Osteoblast (primary cell): ENCODE results near the gene KLHL29. TPM values are rescaled to one million over a fixed set of nuclear protein-coding genes. Genes with fewer than 3 reads are reported as not detected.

Experiments used
- DNase-seq: peaks from one replicate; pipeline ENCODE4 v3.0.0; 2011; ENCODE audit warnings: low spot score, mixed read lengths; ENCODE audit not compliant: insufficient read length; ENCODE audit errors: missing footprints
- H2AFZ ChIP-seq: 2 replicates; pipeline ENCODE4 v1.6.0; 2011; ENCODE audit warnings: mild to moderate bottlenecking, low read length
- H3K27ac ChIP-seq: 2 replicates; pipeline ENCODE4 v1.5.1; 2011; ENCODE audit warnings: mild to moderate bottlenecking, low read depth, low read length, moderate library complexity
- H3K27me3 ChIP-seq: 2 replicates; pipeline ENCODE4 v1.6.0; 2012; ENCODE audit warnings: mild to moderate bottlenecking, control low read depth, inconsistent platforms, low read length, moderate library complexity; ENCODE audit not compliant: insufficient read depth
- H3K36me3 ChIP-seq: 2 replicates; pipeline ENCODE4 v1.5.1; 2011; ENCODE audit warnings: mild to moderate bottlenecking, low read length, control low read depth, moderate library complexity; ENCODE audit not compliant: insufficient read depth
- H3K4me1 ChIP-seq: 2 replicates; pipeline ENCODE4 v1.5.1; 2011; ENCODE audit warnings: mild to moderate bottlenecking, low read length, control low read depth, moderate library complexity; ENCODE audit not compliant: insufficient read depth
- H3K4me2 ChIP-seq: 2 replicates; pipeline ENCODE4 v1.6.0; 2011; ENCODE audit warnings: mild to moderate bottlenecking, low read length; ENCODE audit not compliant: insufficient read depth
- H3K4me3 ChIP-seq: fragments of 200-600 bp; sonication (generic); 3 replicates; pipeline ENCODE4 v1.5.1; 2012; ENCODE audit warnings: mild to moderate bottlenecking, low read length, inconsistent platforms; ENCODE audit not compliant: insufficient read depth
- H3K79me2 ChIP-seq: 2 replicates; pipeline ENCODE4 v1.6.0; 2012; ENCODE audit warnings: mild to moderate bottlenecking, low read length, control low read depth, inconsistent platforms; ENCODE audit not compliant: insufficient read depth
- H3K9me3 ChIP-seq: 2 replicates; pipeline ENCODE4 v1.5.1; 2011; ENCODE audit warnings: low read depth, low read length, control low read depth
- H4K20me1 ChIP-seq: 2 replicates; pipeline ENCODE4 v1.6.0; 2012; ENCODE audit warnings: mild to moderate bottlenecking, low read length, control low read depth; ENCODE audit not compliant: insufficient read depth
- total RNA-seq: library from RNA; depleted of rRNA; stranded (reverse); fragments of >200 nt; gene quantifications from 2 replicates; pipeline ENCODE4 v1.2.3, GENCODE V29; 2012
- TF ChIP-seq, protein P1 (sequence below): IDR thresholded peaks from 2 replicates; pipeline ENCODE4 v1.5.1; 2011; ENCODE audit warnings: mild to moderate bottlenecking, low read depth, low read length, moderate library complexity; ENCODE audit errors: extremely low read depth

KLHL29 gene
- total RNA-seq, 1 donor: 3.3 TPM

DNA sequence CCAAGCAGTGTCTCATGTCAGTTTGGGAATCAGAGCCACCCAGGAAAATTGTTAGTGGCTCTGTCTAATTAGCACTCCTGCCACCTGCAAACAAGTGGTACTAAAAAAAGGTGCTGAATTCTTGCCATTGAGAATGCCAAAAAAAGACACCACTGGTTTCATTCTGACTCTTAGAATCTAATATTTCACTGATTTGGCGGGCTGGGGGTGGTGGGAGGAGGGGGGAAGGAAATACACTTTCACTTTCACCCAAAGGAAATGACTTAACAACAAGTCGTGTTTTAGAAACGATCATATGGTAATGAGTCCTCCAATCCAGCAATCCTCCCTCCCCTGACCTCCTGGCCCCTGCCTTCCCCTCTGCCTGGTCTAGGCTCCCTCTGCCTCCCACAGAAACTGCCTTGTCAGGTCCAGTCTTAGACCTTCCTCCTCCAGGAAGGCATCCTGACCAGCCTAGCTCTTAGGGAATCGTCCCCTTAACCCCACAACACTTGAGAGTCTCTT, 4.4 kb upstream of the KLHL29 start:
- Histone ChIP-seq H3K9me3 (no peaks in the 10 kb centered on the region), H3K36me3 (no peaks in the 10 kb centered on the region), H3K27me3 (peaks cover 2% of the 10 kb centered on the region), H2AFZ (no peak overlapping the region), H3K79me2 (no peaks in the 10 kb centered on the region), H3K4me3 (no peak overlapping the region), H3K4me1 (peaks cover 12% of the 10 kb centered on the region), H4K20me1 (no peaks in the 10 kb centered on the region), H3K27ac (no peak overlapping the region), H3K4me2 (peak overlapping the region; percentile 37)
- DNase-seq: no peak
- TF ChIP-seq, protein P1, sequence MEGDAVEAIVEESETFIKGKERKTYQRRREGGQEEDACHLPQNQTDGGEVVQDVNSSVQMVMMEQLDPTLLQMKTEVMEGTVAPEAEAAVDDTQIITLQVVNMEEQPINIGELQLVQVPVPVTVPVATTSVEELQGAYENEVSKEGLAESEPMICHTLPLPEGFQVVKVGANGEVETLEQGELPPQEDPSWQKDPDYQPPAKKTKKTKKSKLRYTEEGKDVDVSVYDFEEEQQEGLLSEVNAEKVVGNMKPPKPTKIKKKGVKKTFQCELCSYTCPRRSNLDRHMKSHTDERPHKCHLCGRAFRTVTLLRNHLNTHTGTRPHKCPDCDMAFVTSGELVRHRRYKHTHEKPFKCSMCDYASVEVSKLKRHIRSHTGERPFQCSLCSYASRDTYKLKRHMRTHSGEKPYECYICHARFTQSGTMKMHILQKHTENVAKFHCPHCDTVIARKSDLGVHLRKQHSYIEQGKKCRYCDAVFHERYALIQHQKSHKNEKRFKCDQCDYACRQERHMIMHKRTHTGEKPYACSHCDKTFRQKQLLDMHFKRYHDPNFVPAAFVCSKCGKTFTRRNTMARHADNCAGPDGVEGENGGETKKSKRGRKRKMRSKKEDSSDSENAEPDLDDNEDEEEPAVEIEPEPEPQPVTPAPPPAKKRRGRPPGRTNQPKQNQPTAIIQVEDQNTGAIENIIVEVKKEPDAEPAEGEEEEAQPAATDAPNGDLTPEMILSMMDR: no peak

DNA sequence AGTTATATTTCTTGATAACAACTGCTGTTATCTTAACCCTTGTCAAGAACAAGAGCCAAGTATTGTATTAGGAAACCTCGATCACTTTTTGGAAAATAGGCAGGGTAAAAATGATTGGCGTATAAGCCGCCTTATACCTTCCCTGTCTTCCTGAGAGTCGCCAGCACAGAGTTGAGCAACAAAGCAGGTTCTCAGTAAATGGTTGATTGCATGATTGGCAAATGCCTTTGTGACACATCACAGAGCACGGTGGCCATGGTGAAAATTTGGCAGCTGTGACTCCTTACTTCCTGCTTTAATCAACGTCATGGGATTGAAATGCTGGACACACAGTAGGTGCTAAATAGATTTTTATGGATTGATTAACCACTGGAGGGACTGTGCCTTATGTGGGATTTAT, 3.9 kb upstream of the KLHL29 start:
- no peak for DNase-seq
- no peaks in the 10 kb centered on the region for H3K9me3 ChIP-seq
- no peaks in the 10 kb centered on the region for H3K79me2 ChIP-seq
- no peak overlapping the region for H2AFZ ChIP-seq
- no peaks in the 10 kb centered on the region for H4K20me1 ChIP-seq
- peak overlapping the region; percentile 37 for H3K4me2 ChIP-seq
- H3K27ac ChIP-seq: no peak overlapping the region
- no peak overlapping the region for H3K4me3 ChIP-seq
- H3K27me3 ChIP-seq: peaks cover under 1% of the 10 kb centered on the region
- peaks cover 15% of the 10 kb centered on the region for H3K4me1 ChIP-seq
- TF ChIP-seq, protein P1: no peak
- no peaks in the 10 kb centered on the region for H3K36me3 ChIP-seq

DNA sequence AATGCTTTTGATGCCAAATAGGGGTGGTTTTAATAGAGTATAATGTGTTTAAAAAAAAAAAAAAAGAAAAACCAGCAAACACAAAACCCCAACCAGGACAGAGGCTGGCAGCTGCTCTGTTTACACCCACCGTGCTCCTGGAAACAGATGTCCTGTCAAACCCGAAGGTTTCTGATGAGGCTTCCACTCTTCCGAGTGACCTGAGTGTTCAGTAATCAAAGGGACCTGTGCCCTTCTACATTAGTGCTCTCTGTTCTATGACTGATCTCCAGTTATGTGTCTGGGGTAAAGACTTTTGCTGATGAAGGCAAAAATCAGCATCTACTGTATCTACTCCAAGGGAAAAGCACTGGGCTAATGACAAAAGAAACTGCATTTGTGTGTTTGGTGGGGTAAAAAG, 3.5 kb upstream of the KLHL29 start:
- peaks cover 5% of the 10 kb centered on the region for H3K27me3 ChIP-seq
- no peak overlapping the region for H3K27ac ChIP-seq
- H2AFZ ChIP-seq: no peak overlapping the region
- DNase-seq: no peak
- no peaks in the 10 kb centered on the region for H4K20me1 ChIP-seq
- H3K4me1 ChIP-seq: peaks cover 17% of the 10 kb centered on the region
- no peak overlapping the region for H3K4me3 ChIP-seq
- no peaks in the 10 kb centered on the region for H3K36me3 ChIP-seq
- H3K79me2 ChIP-seq: no peaks in the 10 kb centered on the region
- H3K9me3 ChIP-seq: no peaks in the 10 kb centered on the region
- H3K4me2 ChIP-seq: no peak overlapping the region
- TF ChIP-seq, protein P1: no peak

- TF ChIP-seq, protein P1: no peak
- Histone ChIP-seq H3K4me3 (no peak overlapping the region), H2AFZ (no peak overlapping the region), H3K27me3 (peaks cover 21% of the 10 kb centered on the region), H3K36me3 (no peaks in the 10 kb centered on the region), H4K20me1 (peaks cover 3% of the 10 kb centered on the region), H3K27ac (no peak overlapping the region), H3K79me2 (no peaks in the 10 kb centered on the region), H3K4me1 (peaks cover 14% of the 10 kb centered on the region), H3K4me2 (no peak overlapping the region), H3K9me3 (no peaks in the 10 kb centered on the region)
- DNase-seq: no peak
Measured at GRCh38 chr2:23383100-23383499, 1.9 kb upstream of the KLHL29 start.
